ENCODE results near the gene LMBR1. TPM values are rescaled to one million over a fixed set of nuclear protein-coding genes. Genes with fewer than 3 reads are reported as not detected.

The LMBR1 gene
- total RNA-seq, 1 experiment from 2014 or later: 105 TPM

- no peak for TF ChIP-seq CTCF (IDR thresholded peaks at IDR 0.05; ENCODE audit: unreplicated experiment)
- ChIA-PET CTCF (interaction anchor here (0.9 kb wide), 1 partner anchor 50 kb away, joined by 3 read pairs; no protein-coding TSS in a partner anchor), POLR2A (interaction anchor here (1.4 kb wide), 1 partner anchor 17 kb away, joined by 3 read pairs; no protein-coding TSS in a partner anchor)
- H3K36me3 Mint-ChIP-seq (ENCODE audit: insufficient read depth, unreplicated experiment): peaks cover 16% of the 10 kb centered on the region
- no peak overlapping the region for H3K4me3 Mint-ChIP-seq (ENCODE audit: unreplicated experiment)
- peak overlapping the region; percentile 2 for H3K27ac Mint-ChIP-seq (ENCODE audit: low read depth, unreplicated experiment)
- H3K9me3 Mint-ChIP-seq (ENCODE audit: unreplicated experiment): peaks cover 6% of the 10 kb centered on the region
- H3K4me1 Mint-ChIP-seq (ENCODE audit: insufficient read depth, unreplicated experiment): peaks cover 10% of the 10 kb centered on the region
- no TSS peak for BruUV-seq (replicated peaks)
- no peaks in the 10 kb centered on the region for H3K27me3 Mint-ChIP-seq (ENCODE audit: insufficient read depth, unreplicated experiment)
- intact Hi-C loops (cut with micrococcal nuclease): no loop called here
- no peak for DNase-seq (ENCODE audit: unreplicated experiment)
These were observed 115.5 kb downstream of the LMBR1 start for GRCh38 chr7:156777364-156778069.

GRCh38 chr7:156776527-156776926, 116.5 kb downstream of the LMBR1 start:
- no TSS peak for BruUV-seq (replicated peaks)
- Mint-ChIP-seq H3K4me3 (ENCODE audit: unreplicated experiment) (no peak overlapping the region), H3K27me3 (ENCODE audit: insufficient read depth, unreplicated experiment) (no peaks in the 10 kb centered on the region), H3K9me3 (ENCODE audit: unreplicated experiment) (no peaks in the 10 kb centered on the region), H3K4me1 (ENCODE audit: insufficient read depth, unreplicated experiment) (peaks cover 10% of the 10 kb centered on the region), H3K27ac (ENCODE audit: low read depth, unreplicated experiment) (no peak overlapping the region), H3K36me3 (ENCODE audit: insufficient read depth, unreplicated experiment) (peaks cover 12% of the 10 kb centered on the region)
- CTCF ChIA-PET: interaction anchor here (0.6 to 0.9 kb wide), 4 partner anchors 12 to 342 kb away, joined by 3 read pairs; no protein-coding TSS in a partner anchor
- no peak for DNase-seq (ENCODE audit: unreplicated experiment)
- no peak for TF ChIP-seq CTCF (IDR thresholded peaks at IDR 0.05; ENCODE audit: unreplicated experiment)
- intact Hi-C loops (cut with micrococcal nuclease): no loop called here
- POLR2A ChIA-PET: interaction anchor here (0.6 kb wide), 1 partner anchor 550 kb away, joined by 3 read pairs; no protein-coding TSS in a partner anchor

GRCh38 chr7:156773966-156774365, 119.0 kb downstream of the LMBR1 start:
- intact Hi-C loops (cut with micrococcal nuclease): no loop called here
- peaks cover 16% of the 10 kb centered on the region for H3K4me1 Mint-ChIP-seq (ENCODE audit: insufficient read depth, unreplicated experiment)
- DNase-seq (ENCODE audit: unreplicated experiment): no peak

More at GRCh38 chr7:156773966-156774365, 119.0 kb downstream of the LMBR1 start:
- no peak for TF ChIP-seq CTCF (IDR thresholded peaks at IDR 0.05; ENCODE audit: unreplicated experiment)
- no TSS peak for BruUV-seq (replicated peaks)
- CTCF ChIA-PET: interaction anchor here (0.6 kb wide), 1 partner anchor 176 kb away, joined by 3 read pairs; no protein-coding TSS in a partner anchor
- peaks cover 19% of the 10 kb centered on the region for H3K36me3 Mint-ChIP-seq (ENCODE audit: insufficient read depth, unreplicated experiment)
- no peaks in the 10 kb centered on the region for H3K9me3 Mint-ChIP-seq (ENCODE audit: unreplicated experiment)
- H3K27ac Mint-ChIP-seq (ENCODE audit: low read depth, unreplicated experiment): no peak overlapping the region
- no peak overlapping the region for H3K4me3 Mint-ChIP-seq (ENCODE audit: unreplicated experiment)
- POLR2A ChIA-PET: interaction anchor here (0.6 kb wide), 1 partner anchor 900 kb away, joined by 3 read pairs; no protein-coding TSS in a partner anchor
- no peaks in the 10 kb centered on the region for H3K27me3 Mint-ChIP-seq (ENCODE audit: insufficient read depth, unreplicated experiment)
